HS-27A (cell line): Measurements from ENCODE around the gene DAPK3.
"Not testable (repeated sequence)": the region's sequence is repeated elsewhere in the genome, so short reads cannot be mapped to it uniquely, and the experiment has no call there.

Experiments
- DNase-seq: peaks from one replicate; pipeline ENCODE4 v3.0.0-alpha.2; 2012; ENCODE audit warnings: low read depth, missing footprints

Gene DAPK3

DNA sequence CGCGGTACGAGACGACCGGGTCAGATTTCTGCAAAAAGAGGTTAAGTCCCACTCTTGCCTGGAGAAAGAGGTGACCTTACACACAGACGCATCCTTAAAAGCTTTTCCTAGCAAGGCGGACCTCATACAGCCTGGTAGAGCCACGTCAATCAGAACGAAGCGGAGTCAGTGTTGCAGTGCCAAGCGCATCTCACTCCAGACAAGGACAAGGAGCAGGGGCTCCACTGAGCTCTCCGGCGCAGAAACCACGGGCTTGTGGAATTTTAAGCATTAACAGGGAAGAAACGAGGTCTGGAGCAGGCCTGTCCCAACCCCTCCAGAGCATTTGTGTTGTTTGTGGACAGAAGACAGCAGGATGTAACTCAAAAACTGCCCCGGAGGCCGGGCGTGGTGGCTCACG is 7.2 kb upstream of the DAPK3 start:
- no peak for DNase-seq

DNA sequence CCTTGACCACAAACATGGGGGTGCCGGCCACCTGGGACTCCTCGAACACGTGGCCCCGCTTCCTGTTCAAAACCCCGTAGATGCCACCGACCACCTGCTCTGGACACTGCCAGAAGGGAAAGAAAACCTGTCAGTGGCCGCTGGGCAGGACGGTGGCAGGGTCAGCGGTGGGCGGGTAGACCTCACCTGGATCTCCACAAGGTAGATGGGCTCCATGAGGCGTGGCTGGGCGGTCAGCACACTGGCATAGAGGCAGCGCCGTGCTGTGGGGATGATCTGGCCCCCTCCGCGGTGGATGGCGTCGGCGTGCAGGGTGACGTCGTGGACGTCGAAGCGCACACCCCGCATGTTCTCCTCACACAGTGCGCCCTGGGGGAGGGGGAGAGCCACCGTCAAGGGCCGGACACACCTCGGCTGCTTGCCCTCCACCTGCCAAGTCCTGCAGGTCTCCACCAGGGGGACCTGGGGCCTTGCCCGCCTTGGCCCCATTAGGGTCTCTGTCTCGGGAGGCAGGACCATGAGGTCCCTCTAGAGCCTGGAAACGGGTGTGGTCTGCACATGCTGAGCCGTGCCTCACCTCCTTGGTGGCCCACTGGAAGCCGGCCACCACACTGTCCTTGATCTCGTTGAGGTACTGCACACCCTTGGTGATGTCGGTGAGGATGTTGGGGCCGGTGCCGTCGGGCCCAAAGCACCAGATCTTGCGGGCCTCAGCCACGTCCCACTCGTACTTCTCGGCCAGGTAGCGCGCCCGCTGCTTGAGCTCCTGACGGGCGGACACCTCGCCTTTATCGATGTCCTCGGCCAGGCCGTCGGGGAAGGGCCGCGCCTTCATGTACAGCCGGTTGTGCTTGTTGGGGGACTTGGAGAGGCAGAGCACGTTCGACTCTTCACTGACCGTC is 6.6 kb upstream of the DAPK3 start:
- no peak for DNase-seq

DNA sequence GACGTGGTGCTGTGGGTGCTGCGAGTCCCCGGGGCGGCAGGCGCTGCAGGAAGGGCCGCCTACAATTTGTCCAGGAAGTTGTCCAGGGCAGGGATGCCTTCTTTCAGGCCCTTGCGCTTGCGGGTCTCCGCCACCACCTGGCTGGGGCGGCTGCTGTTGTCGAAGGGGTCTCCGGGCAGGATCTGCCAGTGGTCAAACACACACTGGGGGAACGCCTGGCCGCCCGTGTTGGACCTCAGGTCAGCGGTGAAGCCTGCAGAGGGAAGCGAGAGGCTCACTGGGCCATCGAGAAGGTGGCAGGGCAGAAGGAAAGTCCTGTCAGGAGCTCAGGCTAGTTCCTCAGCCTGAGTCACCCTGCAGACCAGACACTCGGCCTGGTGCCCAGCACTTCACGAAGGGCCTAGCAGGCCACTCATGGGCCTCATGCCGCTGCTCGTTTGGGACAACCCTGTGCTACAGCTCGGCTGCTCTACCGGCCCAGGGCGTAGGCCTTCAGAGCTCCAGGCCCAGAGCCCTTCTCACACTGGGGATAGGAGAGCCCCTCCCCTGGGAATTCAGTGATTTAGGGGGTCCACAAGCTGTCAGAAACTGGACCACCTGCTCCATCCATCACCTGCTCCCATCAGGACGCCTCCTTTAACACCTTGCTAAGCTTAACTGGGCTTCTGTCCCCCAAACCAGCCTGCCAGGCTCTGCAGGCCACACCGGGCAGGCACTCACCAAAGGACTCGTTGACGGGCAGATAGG is 5.8 kb upstream of the DAPK3 start:
- DNase-seq: no peak

DNA sequence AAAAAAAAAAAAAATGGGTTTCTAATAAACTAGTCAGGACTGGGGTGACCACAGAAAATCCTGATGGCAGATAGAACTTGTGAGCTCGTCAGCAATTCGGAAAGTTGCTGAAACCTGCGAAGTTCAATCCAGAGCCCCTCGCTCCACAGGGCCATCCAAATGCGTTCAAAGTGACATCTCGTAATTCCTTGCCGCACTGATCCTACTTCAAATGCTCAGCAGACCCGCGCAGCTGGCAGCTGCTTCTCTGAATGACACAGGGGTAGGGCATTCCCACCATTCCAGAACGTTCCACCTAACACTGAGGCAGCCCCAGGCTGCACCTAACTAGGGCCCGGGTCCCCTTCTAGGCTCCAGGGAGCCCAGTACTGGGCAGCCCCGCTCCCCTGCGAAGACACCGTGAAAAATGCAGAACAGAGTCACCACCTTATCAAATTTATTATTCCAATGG is 4.8 kb upstream of the DAPK3 start:
- no peak for DNase-seq

DNA sequence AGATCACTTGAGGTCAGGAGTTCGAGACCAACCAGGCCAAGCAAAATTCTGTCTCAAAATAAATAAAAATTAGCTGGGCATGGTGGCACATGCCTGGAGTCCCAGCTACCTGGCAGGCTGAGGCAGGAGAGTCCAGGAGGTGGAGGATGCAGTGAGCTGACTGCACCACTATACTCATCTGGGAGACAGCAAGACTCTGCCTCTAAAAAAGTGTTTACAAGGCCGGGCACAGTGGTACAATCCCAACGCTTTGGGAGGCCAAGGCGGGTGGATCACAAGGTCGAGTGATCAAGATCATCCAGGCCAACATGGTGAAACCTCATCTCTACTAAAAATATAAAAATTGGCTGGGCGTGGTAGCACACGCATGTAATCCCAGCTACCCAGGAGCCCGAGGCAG is 4.2 kb upstream of the DAPK3 start:
- no peak for DNase-seq

DNA sequence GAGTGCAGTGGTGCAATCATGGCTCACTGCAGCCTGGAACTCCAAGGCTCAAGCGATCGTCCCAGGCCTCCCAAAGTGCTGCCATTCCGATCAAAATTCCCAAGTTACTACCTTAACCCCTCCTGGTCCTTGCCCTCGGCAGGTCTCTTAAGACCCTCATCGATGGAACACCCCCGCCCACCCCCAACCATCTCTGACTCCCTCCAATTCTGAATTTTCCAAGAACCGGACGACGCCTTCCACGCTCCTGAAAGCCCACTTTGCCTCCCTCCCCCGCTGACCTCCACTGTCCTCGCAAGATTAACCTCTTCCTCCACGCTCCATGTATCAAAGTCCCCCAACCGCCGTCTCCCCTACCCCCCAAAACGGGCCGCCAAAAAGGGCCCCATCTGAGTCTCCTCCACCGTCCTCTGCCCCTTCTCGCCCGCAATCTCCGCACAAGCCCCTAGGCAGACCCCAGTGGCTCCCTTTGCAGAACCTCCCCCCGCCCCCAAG is 539 bp downstream of the DAPK3 start:
- DNase-seq: no peak

DNA sequence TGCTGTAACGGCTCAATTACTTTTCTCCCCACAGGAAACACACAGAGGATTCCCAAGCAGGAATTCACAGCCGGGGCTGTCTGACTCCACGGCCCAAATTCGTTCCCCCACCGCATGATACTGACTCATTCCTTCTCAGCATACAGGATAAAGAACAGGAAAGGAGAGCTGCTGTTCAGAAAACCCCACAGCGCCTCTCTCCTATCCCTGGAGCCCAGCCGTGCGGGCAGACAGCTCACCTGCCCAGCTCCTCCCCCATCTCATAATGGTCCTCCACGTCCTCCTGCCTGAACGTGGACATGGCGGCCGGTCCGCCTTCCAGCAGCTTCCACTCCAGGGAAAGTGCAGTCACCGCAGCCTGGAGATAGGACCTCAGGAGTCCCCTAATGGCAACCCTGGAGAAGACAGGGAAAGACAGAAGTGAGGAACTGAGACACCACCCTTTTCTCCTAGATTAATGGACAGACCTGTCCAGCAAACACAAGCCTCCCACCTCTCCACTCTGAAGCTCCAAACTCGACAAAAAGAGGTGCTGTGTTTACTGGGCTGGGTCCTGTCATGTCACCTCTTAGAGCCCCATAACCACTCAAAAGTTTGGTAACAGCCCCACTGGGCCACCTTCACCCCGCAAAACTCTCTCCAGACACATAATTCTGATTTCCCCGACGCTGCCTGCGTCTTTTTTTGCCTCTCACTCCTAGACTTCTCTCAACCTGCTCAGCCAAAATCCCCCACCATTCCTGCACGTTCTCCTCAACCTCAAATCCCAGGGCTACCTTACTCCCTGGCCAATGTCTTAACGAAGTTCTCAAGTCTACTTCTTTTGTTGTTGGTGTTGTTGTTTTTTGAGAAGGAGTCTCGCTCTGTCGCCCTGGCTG is 1.2 kb downstream of the DAPK3 start:
- peak; percentile 73 for DNase-seq

DNA sequence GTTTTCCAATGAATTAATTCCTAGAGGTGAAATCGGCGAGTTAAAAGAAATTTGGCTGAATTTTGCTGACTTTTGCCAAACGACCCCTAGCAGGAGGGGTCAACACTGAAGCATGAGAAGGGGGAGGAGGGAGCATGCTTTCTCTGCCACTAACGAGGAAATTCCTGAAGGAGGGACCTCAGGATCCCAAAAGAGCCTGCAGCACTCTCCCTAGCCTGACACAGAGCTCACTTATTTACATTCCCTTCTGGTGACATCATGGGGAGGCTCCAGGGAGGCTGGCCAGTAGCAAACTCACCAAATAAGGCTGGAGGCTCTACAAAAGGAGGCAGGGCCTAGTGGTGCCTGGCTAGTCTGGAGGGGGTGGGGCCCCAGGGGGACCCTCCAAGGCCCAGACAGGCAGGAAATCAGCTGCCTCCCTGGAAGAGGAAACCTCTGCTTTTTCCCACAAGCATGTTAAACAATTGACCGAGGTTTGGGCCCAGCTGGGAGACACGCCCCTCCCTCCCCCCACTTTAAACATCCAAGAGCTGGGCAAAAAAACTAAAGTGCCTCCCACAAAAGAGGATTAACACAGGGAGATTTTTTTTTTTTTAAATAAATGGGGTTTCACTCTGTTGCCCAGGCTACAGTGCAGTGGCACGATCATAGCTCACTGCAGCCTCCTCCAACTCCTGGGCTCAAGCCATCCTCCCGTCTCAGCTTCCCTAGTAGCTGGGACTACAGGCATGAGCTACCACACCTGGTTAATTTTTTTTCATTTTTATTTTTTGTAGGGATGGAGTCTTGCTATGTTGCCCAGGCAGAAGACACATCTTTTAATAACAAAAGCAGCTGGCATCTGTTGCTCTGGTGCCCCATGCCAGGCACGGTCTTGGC is 2.1 kb downstream of the DAPK3 start:
- peak; percentile 97 for DNase-seq

DNA sequence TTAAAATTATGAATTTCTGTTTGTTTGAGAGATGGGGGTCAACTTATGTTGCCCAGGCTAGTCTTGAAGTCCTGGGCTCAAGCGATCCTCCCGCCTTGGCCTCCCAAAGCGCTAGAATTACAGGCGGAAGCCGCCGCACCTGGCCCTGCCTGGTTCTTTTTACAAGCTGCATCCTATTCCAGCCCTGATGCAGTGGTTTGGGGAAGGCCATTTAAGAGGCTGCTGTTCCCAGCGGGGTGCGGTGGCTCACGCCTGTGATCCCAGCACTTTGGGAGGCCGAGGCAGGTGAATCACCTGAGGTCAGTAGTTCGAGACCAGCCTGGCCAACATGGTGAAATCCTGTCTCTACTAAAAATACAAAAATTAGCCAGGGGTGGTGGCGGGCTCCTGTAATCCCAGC is 2.9 kb downstream of the DAPK3 start:
- DNase-seq: not testable (repeated sequence)

DNA sequence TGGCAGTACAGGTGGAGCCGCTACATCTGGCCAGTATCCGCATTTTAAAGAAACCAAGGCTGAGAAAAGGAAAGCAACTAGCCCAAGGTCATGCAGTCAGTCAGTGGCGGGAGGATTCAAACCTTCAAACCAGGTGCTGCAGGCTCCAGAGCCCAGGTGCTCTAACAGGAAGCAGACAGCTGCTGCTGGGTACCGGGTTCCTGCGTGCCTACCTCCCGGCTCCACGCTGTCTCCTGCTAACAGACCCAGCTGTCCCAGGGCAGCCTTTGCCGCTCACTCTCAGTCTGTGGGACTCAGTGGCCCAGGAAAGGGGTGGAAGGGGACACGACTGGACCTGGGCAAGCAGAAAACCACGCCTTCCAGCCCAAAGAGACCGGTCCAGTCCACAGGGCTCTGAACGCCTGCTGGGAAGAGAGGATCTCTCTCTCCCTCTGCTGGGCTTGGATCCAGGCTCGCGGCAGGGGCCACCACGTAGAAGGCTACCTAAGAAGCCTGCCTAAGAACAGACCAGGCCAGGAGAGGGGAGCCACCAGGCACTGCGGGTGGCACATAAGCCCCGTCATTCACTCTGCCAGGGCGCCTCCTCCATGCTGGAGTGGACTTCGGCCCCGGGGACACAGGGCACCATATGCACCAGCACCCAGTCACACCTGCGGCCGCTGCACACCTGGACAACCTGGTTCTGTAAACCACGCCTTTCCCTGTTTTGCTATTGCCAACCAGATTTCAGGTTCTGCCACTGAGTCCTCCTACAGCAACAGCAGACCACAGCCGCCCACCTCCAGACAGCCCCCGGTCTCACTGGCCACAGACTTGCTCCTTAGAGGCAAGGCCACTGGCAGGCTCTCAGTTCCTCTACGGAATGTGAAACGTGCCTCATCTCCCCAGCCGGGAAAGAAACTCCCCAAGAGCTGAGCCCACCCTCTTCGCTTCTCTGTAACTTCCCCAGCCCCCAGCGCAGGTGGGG is 4.6 kb downstream of the DAPK3 start:
- no peak for DNase-seq

DNA sequence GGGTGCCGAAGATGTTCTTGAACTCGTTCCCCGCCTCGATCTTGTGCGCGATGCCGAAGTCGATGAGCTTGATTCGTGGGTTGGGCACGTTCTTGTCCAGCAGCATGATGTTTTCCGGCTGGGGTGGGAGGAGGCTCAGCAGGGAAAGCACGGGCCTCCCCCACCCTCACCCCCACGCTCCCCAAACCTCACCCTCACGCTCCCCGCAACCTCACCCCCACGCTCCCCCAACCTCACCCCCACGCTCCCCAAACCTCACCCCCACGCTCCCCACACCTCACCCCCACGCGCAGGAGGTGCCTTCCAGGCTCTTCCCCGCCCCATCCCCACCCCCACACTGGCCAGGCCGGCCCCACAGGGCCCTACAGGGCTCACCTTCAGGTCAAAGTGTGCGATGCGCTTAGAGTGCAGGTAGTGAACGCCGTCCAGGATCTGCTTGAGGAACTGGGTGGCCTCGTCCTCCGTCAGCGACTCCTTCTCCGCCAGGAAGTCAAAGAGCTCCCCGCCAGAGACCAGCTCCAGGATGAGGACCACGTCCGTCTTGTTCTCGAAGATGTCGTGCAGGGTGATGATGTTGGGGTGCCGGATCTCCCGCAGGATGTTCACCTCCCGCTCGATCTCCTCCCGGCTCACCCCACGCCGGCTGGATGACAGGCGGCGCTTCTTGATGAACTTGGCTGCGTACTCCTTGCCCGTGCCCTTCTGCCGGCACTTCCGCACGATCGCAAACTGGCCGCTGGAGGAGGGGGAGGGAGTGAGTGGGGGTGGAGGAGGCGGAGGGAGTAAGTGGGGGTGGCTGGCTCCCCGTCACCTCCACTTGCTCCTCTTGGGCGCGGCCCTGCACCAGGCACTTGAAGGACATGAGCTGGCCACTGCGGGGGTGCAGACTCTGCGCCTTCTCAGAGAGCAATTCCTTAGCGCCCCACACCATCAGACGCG is 6.4 kb downstream of the DAPK3 start:
- no peak for DNase-seq

DNA sequence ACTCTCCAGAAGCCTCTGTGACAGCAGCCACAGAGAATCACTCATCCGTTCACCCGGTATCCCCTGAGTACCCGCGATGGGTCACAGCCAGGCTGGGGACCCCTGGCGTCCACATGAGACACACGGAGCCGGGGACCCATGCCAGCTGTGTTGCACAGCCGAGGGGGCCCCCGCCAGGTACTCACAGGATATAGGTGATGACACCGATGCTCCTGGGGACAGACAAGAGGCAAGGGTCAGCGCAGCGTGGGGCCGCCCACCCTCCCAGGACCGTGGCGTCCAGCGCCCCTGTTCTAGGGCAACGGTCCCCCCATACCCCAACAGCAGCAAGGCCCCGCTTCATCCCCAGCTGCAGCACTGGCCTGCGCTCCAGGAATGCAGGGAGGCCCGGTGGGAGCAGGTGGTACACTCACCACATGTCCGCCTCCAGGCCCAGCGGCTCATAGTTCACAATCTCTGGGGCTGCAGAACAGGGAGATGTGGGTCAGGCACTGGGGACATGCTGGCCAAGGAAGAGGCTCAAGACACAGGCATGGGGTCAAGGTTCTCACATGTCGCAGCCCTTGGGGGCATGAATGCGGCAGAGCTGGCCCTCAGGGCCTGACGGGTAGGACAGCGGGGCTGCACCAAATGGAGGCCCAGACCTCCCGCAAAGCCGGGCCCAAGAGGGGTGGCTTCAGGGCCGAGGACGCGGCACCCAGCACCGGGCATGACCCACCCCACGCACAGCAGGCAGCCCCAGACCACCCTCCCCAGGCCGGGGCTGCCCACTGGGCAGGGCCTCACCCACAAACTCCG is 7.2 kb downstream of the DAPK3 start:
- no peak for DNase-seq

DNA sequence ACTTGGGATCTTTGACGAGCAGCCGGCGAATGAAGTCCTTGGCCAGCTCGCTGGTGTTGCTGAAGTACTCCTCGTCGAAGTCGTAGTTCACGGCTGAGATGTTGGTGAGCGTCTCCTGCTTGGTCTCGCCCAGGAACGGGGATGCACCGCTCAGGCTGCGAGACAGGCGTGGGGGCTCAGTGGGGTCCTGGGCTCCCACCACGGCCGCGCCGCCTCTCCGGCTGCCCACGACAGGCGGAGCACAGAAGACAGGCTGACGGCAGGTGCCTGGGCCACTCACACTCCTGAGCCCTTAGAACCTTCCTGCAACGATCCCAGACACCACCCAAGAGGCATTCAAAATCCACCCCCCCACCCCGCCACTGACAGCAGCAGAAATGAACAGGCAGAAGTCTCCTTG is 9.9 kb downstream of the DAPK3 start:
- DNase-seq: no peak

DNA sequence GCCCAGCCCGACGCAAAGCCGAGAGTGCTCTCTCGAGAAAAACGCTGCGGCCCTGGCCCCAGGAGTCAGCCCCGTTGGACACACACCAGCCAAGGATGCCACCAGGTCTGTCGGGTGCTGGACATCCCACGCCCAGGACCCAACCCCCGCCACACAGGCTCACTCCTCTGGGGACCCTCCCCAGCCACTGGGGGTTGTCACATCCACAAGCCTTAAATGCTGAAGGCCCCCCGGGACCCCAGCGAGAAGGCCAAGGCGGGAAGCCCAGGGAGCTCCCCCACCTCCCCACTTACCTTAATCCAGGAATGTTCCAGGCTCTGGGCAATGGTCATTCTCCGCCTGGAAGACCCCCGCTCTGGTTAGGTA is 11.2 kb downstream of the DAPK3 start:
- DNase-seq: no peak

DNA sequence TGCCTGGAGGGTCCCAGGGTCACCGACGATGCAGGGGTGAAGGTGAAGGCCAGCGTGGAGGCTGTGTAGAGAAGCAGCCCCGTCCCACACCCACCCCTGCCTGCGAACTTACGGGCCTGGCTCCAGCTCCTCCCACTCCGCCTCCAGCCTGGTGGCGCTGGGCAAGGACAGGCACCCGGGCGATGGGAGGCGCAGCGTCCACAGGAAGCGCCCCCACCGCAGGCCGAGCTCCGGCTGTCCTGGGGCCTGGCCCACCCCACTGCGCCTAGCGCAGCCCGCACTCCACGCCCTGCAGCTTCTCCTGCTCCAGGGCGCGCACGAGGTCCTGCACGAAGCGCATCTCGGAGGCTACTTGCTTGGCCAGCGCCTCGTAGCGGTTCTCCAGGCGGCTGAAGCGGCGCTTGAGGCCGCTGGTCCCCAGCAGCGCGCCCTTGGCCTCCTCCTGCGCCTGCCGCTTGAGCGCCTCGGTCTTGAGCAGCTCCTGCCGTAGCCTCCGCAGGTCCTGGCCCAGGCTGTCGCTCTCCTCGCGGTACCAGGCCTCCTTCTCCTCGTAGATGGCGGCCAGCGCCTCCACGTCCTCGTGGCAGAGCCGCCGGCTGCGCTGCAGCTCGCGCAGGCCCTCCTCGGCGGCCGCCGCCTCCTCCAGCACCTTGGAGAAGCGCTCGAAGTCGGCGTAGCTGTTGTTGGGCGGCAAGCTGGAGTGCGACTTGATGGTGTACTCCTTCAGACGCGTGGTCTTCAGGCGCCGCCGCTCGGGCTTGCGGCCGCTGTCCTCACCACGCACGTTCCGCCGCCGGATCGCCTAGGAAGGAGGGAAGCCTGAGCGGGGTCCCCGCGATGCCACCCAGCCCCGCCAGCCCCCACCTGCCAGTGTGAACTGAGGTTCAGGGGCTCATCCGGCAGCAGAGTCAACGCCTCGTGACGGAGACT is 11.8 kb downstream of the DAPK3 start:
- no peak for DNase-seq

DNA sequence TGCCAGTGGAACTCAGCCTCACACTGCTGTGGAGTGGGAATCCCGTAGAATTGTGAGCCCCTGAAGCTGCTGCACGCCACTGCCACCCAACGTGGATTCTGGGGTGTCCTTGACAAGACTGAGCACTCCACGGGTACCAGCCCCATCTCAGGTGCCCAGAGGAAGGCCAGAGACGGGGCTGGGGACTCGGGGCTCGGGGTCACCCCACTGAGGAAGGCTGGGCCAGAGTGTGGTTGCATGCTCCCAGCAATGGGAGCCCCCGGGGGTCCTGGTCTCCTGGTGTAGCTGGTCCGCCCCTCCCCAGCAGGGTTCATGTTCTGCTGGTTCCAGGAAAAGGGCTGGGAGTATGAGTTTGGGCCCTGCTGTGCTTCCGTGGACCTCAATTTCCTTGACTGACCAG is 15.2 kb downstream of the DAPK3 start:
- DNase-seq: no peak

DNA sequence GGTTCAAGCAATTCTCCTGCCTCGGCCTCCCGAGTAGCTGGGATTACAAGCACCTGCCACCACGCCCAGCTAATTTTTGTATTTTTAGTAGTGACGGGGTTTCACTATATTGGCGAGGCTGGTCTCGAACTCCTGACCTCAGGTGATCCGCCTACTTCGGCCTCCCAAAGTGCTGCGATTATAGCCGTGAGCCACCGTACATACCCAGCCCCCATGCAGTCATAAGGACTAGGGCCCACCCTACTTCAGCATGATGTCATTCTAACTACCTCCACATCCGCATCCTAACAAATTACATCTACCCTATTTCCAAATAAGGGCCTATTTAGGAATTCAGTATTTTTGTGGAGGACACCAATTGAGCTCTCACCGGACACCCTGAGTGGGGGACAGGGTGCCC is 15.6 kb downstream of the DAPK3 start:
- DNase-seq: not testable (repeated sequence)
